ENCODE data around the gene ARHGAP24. TPM values are rescaled to one million over a fixed set of nuclear protein-coding genes. Genes with fewer than 3 reads are reported as not detected.
"Not testable (repeated sequence)": the region's sequence is repeated elsewhere in the genome, so short reads cannot be mapped to it uniquely, and the experiment has no call there.

ARHGAP24 gene
- total RNA-seq, 1 donor from 2014 or later = 124 TPM

DNA sequence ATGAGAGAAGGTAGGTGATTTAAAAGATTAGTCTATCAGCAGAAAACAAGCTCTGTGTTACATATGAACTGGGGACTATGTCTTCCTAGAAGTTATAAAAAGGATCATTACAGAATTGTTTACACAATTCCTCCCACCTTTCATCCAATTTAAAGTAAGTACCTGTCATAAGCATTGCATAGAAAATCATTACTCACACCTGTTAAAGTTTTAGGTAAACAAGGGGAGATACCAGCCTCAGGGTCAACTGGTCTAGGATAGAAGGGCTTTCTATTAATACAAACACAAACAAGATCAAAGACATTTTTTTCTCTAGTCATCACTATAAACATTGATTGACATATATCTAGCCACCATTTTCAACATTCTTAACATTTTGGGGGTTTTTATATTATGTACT, 333.9 kb downstream of the ARHGAP24 start:
- DNase-seq (ENCODE audit: low spot score) = no peak

DNA sequence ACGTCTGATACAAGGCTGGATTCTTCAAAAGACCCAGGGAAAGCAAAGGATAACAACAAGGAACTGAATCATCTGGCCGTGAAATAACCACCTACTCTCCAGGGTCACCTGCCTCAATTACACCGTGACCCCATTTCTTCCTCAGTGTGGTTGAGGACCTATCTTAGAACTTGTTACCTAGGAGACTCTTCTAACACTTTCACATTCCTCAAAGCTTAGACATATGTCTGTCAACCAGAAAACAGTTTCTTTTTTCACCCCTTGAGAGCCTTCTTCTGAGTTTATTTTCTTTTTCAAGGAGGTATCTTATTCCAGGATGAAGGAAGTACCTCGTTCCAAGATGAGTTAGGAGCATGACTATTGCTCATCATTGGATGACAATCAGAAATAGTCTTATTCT, 337.8 kb downstream of the ARHGAP24 start:
- no peak for DNase-seq (ENCODE audit: low spot score)

DNA sequence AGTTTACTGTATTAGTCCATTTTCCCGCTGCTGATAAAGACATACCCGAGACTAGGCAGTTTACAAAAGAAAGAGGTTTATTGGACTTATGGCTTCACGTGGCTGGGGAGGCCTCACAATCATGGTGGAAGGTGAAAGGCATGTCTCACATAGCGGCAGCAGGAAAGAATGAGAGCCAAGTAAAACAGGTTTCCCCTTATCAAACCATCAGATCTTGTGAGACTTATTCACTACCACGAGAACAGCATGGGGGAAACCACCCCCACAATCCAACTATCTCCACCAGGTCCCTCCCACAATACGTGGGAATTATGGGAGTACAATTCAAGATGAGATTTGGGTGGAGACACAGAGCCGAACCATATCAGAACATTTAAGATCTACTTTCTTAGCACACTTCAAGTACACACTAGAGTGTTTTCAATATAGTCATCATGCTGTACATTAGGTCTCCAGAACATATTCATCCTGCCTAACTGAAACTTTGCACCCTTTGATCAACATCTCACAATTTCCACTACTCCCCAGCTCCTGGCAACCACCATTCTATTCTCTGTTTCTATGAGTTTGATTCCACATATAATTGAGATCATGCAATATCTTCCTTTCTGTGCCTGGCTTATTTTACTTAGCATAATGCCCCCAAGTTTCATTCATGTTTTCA, 341.0 kb downstream of the ARHGAP24 start:
- DNase-seq (ENCODE audit: low spot score) = no peak

DNA sequence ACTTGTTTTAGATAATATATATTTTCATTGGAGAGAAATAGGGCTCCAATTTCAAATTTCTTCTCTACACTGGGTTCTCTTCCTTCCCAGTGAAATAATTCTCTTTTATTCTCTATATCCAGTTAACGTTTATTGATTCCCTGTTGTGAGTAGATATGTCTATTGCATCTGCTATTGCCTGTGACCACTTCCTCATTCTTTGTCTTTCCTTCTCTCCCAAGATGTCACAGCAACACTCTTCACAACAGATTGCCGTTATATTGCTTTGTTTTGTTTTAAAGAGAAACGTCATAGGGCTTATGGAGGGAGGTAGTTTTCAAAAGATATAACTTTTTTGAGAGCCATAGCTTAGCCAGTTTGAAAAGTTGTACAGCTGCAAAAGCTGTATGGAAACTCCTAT, 343.8 kb downstream of the ARHGAP24 start:
- no peak for DNase-seq (ENCODE audit: low spot score)

DNA sequence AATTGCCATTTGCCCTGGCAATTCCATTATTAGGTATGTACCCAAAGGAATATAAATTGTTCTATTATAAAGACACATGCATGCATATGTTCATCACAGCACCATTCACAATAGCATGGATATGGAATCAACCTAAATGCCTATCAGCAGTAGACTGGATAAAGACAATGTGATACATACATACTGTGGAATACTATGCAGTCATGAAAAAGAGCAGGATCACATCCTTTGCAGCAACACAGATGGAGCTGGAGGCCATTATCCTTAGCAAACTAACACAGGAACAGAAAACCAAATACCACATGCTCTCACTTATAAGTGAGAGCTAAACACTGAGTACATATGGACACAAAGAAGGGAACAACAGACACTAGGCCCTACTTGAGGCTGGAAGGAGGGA, 345.2 kb downstream of the ARHGAP24 start:
- not testable (repeated sequence) for DNase-seq (ENCODE audit: low spot score)

DNA sequence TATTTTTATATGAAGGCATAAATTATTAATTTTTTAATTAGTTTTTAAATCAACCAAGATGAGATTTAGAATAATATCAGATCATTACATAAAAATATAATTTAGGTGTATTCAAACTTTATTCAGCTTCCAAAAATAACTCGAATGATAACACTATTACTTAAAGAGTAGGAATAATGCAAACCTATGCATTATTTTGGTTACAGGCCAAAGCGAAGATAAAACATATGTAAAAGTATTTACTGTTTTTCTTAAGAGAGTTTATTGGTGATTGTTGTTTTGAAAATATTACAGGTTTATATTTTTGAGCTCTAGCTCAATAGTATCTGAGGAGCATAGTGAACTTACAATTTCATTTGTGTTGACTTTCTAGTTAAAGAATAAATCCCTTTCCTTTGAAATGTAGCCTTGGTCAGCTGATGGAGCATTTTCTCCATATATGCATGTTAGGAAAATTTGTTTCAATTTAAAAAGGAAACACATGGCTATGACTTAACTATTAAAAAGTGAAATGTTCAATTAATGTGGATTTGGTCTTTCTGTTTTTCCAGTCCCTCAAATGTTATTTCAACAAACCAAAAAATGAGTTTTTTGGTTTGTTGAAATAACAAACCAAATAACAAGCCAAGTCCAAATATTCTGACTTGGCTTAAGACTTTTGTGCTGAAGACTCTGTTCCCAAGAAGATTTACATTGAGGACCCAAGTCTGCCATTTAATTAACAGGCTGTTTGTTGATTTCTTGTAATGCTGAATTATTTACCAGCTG, 346.9 kb downstream of the ARHGAP24 start:
- DNase-seq (ENCODE audit: low spot score) = no peak

DNA sequence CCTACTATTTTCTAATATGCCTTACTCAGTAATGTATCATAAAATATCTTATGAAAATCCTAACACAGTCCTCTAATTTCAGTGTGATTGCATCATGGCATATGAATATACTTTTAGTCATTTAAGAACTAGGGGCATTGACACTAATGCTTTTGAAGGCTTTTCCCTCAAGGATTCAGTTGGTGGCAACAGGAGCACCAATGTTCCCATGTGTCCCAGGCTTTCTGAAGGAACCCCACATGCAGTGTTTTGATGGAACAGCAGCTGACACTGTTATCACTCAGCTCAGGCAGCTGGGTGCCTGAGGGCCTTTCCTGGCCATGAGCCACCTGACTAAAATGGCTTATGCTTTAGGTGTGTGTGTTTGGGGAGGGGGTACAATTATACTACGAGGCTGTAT, 348.3 kb downstream of the ARHGAP24 start:
- DNase-seq (ENCODE audit: low spot score) = no peak

DNA sequence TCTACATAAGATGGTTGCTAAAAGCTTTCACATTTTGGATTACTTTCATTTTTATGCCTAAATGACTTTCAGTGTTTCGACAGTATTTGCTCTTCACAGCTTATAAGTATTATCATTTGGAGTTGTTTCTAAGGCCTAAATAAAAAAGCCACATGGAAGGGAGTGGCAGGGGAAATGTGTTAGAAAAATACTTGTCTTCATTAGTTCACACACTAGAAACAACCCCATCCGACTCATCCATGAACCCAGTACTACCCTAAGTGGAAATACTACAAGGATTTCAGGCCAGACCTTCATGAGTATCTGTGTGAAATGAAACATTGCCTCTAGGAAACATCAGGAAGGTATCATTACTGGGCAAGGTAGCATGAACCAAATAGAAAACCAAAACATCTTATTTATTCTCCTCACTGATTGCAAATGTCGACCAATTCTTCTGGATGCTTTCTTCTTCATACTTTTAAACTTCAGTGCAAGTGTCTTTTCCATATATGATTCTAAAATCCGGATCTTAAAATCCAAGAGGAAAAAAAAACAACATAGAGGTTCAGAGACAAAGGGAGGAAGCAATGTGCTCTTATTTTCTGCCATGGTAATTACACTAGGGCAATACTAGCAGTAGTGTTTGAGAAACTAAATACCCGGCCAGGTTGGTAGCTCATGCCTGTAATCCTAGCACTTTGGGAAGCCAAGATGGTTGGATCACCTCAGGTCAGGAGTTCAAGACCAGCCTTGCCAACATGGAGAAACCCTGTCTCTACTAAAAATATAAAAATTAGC, 349.4 kb downstream of the ARHGAP24 start:
- DNase-seq (ENCODE audit: low spot score) = no peak

DNA sequence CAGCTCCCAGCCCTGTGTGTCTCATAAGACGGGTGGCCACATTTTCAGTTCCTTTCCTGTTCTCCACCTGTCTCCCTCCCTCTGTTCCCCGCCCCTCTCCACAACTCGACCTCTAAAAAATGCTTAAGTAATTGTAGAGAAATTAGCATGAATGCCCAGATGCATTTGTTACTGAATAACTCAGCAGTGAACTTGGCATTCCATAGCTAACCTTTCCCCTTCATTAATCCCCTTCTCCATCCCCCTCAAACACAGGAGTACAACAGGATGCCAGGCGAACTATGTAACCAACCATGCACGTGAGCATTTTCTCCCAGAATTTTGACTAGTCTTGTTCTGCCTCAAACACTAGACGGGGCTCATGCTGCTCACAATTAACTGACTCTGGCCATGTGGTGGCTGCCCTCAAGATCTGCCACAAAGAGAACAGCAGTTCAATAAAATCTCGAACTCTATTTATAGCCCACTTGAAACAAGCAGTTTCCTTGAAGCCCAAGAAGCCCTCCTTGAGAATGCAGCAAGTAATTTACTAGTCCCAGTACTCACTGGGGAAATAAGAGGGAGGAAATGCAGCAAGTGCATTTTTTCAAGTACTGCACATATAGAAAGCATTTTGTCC, 351.2 kb downstream of the ARHGAP24 start:
- DNase-seq (ENCODE audit: low spot score) = peak; percentile 31

DNA sequence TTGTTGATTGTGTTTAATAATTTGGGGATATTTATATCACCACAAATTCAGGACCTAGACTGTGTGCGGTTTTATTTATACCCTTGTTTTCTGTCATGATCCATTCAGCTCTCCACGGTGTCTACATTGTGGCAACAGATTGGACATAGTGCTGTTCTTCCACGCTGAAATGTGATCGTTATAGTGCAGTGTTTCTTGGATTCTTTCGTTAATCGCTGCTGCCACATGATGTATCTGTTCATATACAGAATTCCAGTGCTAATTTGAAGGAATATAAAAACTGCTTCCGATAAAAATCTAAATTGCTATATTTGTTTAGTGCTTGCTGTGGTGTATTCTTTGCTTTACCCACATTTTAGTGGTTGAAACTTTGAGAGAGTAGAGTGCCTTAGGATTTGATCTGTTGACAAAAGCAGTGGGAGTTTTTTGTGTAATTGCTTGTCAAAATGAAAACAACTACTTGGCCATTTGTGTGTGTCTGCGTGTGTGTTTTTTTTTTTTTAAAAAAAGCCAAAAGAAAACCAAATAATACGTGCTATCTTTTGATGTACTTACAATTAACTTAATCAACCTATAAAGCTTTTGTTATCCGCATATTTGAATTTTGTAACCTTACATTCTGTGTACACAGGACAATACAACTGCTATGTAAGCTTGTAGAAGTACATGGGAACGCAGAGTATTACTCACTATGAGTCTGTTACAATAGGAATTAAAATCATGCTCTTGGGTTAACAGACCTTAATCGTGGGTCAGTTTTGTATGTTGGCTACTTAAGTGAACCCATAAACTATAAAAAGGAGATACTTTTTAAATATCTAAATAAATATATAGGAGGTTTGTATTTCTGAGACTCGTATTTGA, 353.3 kb downstream of the ARHGAP24 start:
- DNase-seq (ENCODE audit: low spot score) = no peak

DNA sequence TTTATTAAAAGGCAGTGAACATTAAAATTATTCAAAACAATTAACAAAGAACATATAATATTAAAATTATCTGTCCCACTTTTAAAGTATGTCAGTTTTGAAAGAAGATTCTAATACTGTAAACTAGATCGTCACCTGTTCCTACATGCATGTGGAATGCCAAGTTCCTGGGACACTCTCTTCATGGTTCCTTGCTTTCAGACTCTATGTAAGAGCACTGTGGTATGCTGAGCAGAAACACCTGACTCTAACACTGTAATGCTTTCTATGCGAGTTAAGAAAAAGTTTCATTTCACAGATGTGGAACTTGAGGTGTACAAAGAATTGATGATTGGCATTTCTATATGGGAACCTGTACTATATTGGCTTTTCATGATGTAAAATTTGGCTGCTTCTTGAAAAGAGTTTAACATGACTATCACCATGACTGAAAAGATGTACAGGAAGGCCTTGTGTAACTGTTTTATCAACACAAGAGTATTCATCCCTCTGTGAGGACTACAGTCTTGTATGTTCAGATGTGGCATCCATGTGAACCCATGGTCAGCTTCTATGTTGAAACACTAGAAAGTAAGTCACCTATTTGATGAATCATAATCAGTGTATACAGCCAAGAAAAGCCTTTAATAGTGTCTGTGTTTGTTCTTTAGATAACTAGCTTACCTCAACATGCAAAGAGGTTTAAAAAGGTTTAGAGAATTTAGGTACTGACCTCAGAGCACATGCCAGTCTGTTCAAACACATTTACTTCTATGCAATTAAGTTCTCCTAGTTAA, 354.5 kb downstream of the ARHGAP24 start:
- DNase-seq (ENCODE audit: low spot score) = no peak

DNA sequence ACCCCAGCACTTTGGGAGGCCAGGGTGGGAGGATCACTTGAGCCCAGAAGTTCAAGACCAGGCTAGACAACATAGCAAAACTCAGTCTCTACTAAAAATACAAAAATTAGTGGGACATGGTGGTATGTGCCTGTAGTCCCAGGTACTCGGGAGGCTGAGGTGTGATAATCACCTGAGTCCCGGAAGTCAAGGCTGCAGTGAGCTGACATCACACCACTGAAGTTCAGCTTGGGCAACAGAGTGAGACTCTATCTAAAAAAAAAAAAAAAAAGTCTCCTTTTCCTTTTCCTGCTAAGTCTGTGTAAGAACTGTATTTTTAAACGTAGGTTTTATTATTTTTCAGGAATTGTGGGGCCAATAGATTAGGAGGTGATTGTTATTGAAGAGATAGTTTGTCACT, 356.7 kb downstream of the ARHGAP24 start:
- no peak for DNase-seq (ENCODE audit: low spot score)

DNA sequence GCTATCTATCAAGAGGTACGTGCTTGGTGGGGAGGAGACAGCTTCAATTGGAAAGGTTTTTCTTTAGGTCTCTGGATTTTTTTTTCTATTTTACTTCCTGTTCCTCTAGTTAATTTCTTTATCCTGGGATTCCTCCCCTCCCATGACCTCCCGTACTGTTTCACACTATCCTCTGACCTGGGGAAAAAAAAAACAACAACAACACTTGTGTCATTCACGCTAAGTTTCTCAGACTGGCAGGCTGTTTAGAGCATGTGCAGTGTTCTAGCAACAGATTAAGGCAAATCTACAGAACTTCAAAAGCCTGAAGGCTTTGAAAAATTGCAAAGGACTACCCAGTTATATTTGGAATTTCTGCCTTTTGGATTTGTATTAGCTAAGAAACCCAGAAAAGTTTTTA, 358.4 kb downstream of the ARHGAP24 start:
- no peak for DNase-seq (ENCODE audit: low spot score)

DNA sequence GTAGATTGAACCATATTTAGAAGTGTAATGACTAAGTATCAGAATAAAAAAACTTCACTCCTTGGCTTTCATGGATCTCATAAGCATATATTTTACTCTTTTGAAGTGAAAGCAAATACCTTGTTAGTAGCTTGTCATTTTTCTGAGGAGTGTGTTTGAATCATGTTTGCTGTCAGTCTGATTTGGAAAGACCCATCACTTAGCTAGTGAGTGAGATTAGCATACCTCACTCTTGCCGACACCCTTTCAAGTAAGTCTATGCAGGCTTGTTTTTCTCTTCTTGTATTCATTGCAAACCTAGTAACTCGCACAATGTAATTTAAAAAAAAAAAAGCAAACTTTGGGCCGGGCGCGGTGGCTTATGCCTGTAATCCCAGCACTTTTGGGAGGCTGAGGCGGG, 360.0 kb downstream of the ARHGAP24 start:
- no peak for DNase-seq (ENCODE audit: low spot score)

DNA sequence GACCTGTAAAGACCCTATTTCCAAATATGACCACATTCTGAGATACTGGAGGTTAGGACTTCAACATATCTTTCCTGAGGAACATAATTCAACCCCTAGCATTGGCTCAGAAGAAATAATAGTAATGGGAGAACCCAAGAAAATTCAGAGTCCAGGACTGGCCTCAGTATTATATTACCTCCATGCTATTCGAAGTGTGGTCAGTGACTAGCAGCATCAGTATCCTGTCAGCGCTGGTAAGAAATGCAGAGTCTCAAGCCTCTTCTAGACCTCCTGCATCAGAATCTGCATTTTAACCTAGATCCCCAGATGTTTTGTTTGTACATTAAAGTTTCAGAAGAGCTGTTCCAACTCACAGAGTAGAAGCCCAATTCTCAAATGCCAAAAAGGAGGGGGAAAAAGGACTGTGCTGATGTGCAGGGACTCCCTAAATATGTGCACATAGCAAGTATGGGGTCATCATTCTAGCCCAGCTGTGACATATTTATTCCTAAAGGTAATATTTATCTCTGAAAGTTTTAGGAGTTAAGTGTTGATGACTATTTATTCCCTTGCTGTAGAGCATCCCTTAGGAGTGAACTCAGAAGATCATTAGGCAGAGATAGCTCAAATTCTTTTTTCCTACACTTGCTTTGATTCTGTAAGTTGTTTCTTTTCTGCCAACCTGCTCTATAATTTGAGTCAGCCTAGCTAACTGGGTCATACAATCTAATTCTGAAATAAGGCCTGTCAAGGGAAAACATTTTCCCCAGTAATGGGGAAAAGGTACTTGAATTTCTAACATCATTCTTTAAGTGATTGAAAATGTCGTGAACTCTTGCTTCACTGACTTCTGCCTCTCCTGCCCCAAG, 361.9 kb downstream of the ARHGAP24 start:
- no peak for DNase-seq (ENCODE audit: low spot score)

DNA sequence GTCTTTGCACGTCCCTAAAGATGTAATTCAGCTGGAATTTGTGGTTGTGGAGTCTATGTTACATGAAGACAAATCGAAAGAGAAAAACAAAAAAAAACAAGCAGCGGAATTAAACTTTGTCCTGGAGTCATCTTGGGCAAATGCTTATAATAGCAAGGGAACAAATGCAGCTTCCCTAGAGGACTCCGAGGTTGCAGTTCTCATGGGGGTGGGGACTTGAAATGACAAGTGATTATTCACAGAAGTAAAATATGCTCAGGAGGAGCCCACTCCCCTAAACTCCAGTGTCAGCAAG, 362.4 kb downstream of the ARHGAP24 start:
- DNase-seq (ENCODE audit: low spot score) = no peak

DNA sequence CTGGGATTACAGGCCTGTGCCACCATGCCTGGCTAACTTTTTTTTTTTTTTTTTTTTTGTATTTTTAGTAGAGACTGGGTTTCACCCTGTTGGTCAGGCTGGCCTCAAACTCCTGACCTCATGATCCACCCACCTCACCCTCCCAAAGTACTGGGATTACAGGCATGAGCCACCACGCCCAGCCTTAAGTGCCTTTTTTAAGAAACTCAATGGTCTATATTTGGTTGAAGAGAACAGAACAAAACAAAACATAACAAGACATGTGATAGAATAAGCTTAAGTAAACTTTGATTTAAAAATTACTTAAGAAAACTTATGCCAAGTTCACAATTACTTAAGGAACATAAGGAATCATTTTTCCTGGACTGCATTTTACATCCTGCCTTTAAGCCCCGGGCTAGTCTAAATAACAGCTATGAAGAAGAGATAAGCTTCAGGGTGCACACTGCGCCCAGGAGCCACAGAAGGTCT, 365.1 kb downstream of the ARHGAP24 start:
- not testable (repeated sequence) for DNase-seq (ENCODE audit: low spot score)

DNA sequence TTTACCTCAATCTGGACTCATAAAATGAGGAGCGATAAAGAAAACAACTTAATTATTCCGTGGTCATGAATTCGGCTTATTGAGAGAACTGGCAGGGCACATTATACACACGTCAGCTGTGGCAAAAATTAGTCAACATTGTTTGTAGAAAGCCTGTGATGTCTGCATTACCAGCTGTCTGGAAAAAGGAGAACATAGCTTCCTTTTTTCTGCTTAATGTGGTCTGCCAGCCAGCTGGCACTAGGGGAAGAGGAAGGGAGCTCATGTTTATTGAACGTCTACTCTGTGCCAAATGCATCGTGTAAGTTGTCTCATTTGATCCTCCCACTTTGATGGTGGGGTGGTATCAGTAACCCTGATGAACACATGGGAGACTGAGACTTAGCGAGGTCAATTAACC, 367.6 kb downstream of the ARHGAP24 start:
- DNase-seq (ENCODE audit: low spot score) = peak; percentile 43

DNA sequence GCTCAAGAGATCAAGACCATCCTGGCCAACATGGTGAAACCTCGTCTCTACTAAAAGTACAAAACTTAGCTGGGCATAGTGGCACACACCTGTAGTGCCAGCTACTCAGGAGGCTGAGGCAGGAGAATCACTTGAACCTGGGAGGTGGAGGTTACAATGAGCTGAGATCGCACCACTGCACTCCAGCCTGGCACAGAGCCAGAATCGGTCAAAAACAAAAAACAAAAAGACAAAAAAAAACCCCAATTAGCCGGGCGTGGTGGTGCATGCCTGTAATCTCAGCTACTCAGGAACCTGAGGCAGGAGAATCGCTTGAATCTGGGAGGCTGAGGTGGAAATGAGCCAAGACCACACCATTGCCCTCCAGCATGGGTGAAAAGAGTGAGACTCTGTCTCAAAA, 378.8 kb downstream of the ARHGAP24 start:
- DNase-seq (ENCODE audit: low spot score) = not testable (repeated sequence)

Data from umbilical cord (tissue), 2 donors.